K562 (cell line): Measurements from ENCODE around the gene ENOSF1. TPM values are rescaled to one million over a fixed set of nuclear protein-coding genes. Genes with fewer than 3 reads are reported as not detected.
A peak's percentile ranks its signal among the peaks of the same experiment; 100 is the strongest.

Experiments used
- ATAC-seq: fragments of 200-7000 bp; cut with Tn5 transposase; 3 replicates; pipeline ENCODE4 v1.9.1; 2020; ENCODE audit warnings: moderate library complexity
- BruUV-seq: library from RNA; stranded (reverse); fragments of 400-500 nt; replicated peaks from 2 replicates; lab custom pipeline; 2021; lab: Mats Ljungman, UMichigan
- CTCF ChIA-PET: fragments of 300-600 bp; formaldehyde crosslinking; extraction: SDS; loops from one replicate; lab custom pipeline; 2021; ENCODE audit warnings: low intra/inter-chr PET ratio; lab: Yijun Ruan, JAX
- POLR2A ChIA-PET: fragments of 300-600, 350-650 bp; sonication (Branson Sonifier 250); formaldehyde crosslinking; extraction: SDS; loops from one replicate; lab custom pipeline; 2021; ENCODE audit warnings: antibody characterized with exemption, inconsistent platforms; lab: Yijun Ruan, JAX
- DNase-seq, 4 experiments: peaks; one replicate each; pipeline versions ENCODE4 v3.0.0 to v3.0.0-alpha.2; 2011 to 2018; ENCODE audit warnings: low spot score in 3 of 4, mixed read lengths in 3 of 4; ENCODE audit errors: extremely low read depth in 1 of 4
- FAIRE-seq: peaks from 2 replicates; lab custom pipeline; 2011; peaks lifted over from hg19 to GRCh38; lab: Jason Lieb, UNC
- H2AFZ ChIP-seq: 2 replicates; pipeline ENCODE4 v1.6.0; 2011; ENCODE audit warnings: low read depth, low read length, control low read depth, inconsistent platforms
- H3K27ac ChIP-seq: fragments of 200-600 bp; 3 replicates; pipeline ENCODE4 v1.8.0; 2011; ENCODE audit warnings: low read depth, mild to moderate bottlenecking, control low read depth, inconsistent platforms, low read length, moderate library complexity, mixed read lengths; ENCODE audit errors: extremely low read depth
- H3K27me3 ChIP-seq, 2 experiments: fragments of 300-600 bp in 1 of 2; 2 replicates in 1 of 2; 3 replicates in 1 of 2; pipeline versions ENCODE4 v1.6.0 to v1.8.0; 2011; ENCODE audit warnings: inconsistent platforms in 2 of 2, low read length in 2 of 2, mild to moderate bottlenecking in 1 of 2, mixed read lengths in 1 of 2, moderate library complexity in 1 of 2; ENCODE audit not compliant: control insufficient read depth in 2 of 2, insufficient read depth in 2 of 2
- H3K36me3 ChIP-seq: fragments of 300-600 bp; 3 replicates; pipeline ENCODE4 v1.8.0; 2011; ENCODE audit warnings: mild to moderate bottlenecking, low read length, inconsistent platforms; ENCODE audit not compliant: control insufficient read depth, insufficient read depth
- H3K4me1 ChIP-seq, 2 experiments: fragments of 200-600 bp in 1 of 2; replicated peaks in 1 of 2; 2 replicates in 1 of 2; 3 replicates in 1 of 2; pipeline versions ENCODE4 v1.5.1 to v1.8.0; 2011; ENCODE audit warnings: inconsistent platforms in 2 of 2, low read length in 2 of 2, mild to moderate bottlenecking in 1 of 2, mixed read lengths in 1 of 2, moderate library complexity in 1 of 2; ENCODE audit not compliant: control insufficient read depth in 2 of 2, insufficient read depth in 2 of 2
- H3K4me2 ChIP-seq: 2 replicates; pipeline ENCODE4 v1.6.1; 2011; ENCODE audit warnings: low read length, control low read depth, inconsistent platforms, mixed read lengths; ENCODE audit not compliant: insufficient read depth
- H3K4me3 ChIP-seq: fragments of 200-600 bp; sonication (generic), shearing (Covaris generic); 2 replicates; pipeline ENCODE4 v1.5.1; 2016; ENCODE audit warnings: control low read depth, inconsistent platforms
- H3K79me2 ChIP-seq: fragments of 200-600 bp; 3 replicates; pipeline ENCODE4 v1.8.0; 2011; ENCODE audit warnings: low read length, inconsistent platforms; ENCODE audit not compliant: control insufficient read depth, insufficient read depth
- H3K9ac ChIP-seq, 2 experiments: 2 replicates each; pipeline versions ENCODE4 v1.6.0 to v1.6.1; 2011; ENCODE audit warnings: low read depth in 2 of 2, low read length in 2 of 2, control low read depth in 1 of 2, inconsistent platforms in 1 of 2, mild to moderate bottlenecking in 1 of 2, mixed read lengths in 1 of 2; ENCODE audit not compliant: insufficient read depth in 1 of 2
- H3K9me1 ChIP-seq: one replicate; pipeline ENCODE4 v1.6.0; 2011; ENCODE audit warnings: inconsistent platforms, mild to moderate bottlenecking, low read length, moderate library complexity; ENCODE audit not compliant: control insufficient read depth, insufficient read depth
- H3K9me3 ChIP-seq: replicated peaks from 2 replicates; pipeline ENCODE4 v1.5.1; 2011; ENCODE audit warnings: low read depth, low read length, inconsistent platforms; ENCODE audit not compliant: control insufficient read depth, insufficient read depth
- H4K20me1 ChIP-seq: replicated peaks from 2 replicates; pipeline ENCODE4 v1.6.1; 2011; ENCODE audit warnings: low read length, inconsistent platforms, mixed read lengths; ENCODE audit not compliant: control insufficient read depth, insufficient read depth
- CCNT2 ChIP-seq: IDR thresholded peaks from 2 replicates; pipeline ENCODE4 v1.6.1; 2011; ENCODE audit warnings: borderline replicate concordance, low read depth, mild to moderate bottlenecking, moderate library complexity, mixed read lengths, low read length; ENCODE audit not compliant: insufficient read length; ENCODE audit errors: extremely low read depth
- SMC3 ChIP-seq: conservative IDR thresholded peaks from 2 replicates; pipeline ENCODE4 v1.6.1; 2011; ENCODE audit warnings: low read depth, low read length, improper control_type of control experiment; ENCODE audit not compliant: insufficient read depth
- TSC22D4 ChIP-seq: fragments of 450-650 bp; IDR thresholded peaks from 2 replicates; pipeline ENCODE4 v1.6.1; 2016; ENCODE audit warnings: missing genetic modification characterization, missing biosample characterization, control low read depth
- WGBS: fragments of 100-300 bp; shearing (Covaris generic); methylation state at CpG from one replicate; pipeline ENCODE4 v1.1.6; 2016; ENCODE audit warnings: low coverage, mixed read lengths; ENCODE audit not compliant: insufficient coverage; ENCODE audit errors: missing lambda C conversion rate; 5-methylcytosine and 5-hydroxymethylcytosine counted together
- in situ Hi-C: fragments of 300-500 bp; cut with MboI; formaldehyde crosslinking; loops from 4 replicates; pipeline ENCODE4 v1.15.0; 2018; ENCODE audit warnings: inconsistent platforms, mixed read lengths
- intact Hi-C: fragments of 100-400 bp; cut with micrococcal nuclease; formaldehyde crosslinking; loops from 2 replicates; pipeline ENCODE4 v1.14.2; 2022
- polyA plus RNA-seq, 8 experiments: library from polyadenylated mRNA; depleted of rRNA in 4 of 8; stranded (reverse) in 5 of 8; unstranded in 3 of 8; fragments of >200 nt; fragmentation: Nextera tagmentation in 2 of 8; fragmentation: Illumina TruSeq in 1 of 8; extraction: Ambion mirVana in 2 of 8; extraction: Trizol in 1 of 8; gene quantifications; 2 replicates each; pipeline versions ENCODE4 v1.2.1 to v1.2.3, GENCODE V29; 2011 to 2014; ENCODE audit warnings: inconsistent platforms in 1 of 8, missing spikeins in 1 of 8
- total RNA-seq, 7 experiments: library from RNA; depleted of rRNA in 6 of 7; stranded (reverse); fragments of >200 nt in 6 of 7; fragmentation: Illumina TruSeq in 2 of 7; extraction: Trizol in 2 of 7; gene quantifications; 2 replicates each; pipeline versions ENCODE4 v1.2.1 to v1.2.3, GENCODE V29; 2011 to 2021; ENCODE audit warnings: low replicate concordance in 1 of 7
- TF ChIP-seq, protein P1 (sequence below): sonication (generic); formaldehyde crosslinking; IDR thresholded peaks from 2 replicates; pipeline ENCODE4 v1.8.1; 2023; ENCODE audit warnings: mild to moderate bottlenecking, missing genetic modification reagents
- TF ChIP-seq, protein P2 (sequence below): fragments of 250-450 bp; sonication (Bioruptor Pico); IDR thresholded peaks from 2 replicates; pipeline ENCODE4 v1.9.0; 2021; ENCODE audit warnings: mild to moderate bottlenecking, inconsistent platforms

The ENOSF1 gene
- total and polyA plus RNA-seq, 9 of the 15 experiments (the other 6 are each of a cell fraction or from before 2014, with no cell fraction given): 15.5 to 66.4 (median 46.5) TPM

DNA sequence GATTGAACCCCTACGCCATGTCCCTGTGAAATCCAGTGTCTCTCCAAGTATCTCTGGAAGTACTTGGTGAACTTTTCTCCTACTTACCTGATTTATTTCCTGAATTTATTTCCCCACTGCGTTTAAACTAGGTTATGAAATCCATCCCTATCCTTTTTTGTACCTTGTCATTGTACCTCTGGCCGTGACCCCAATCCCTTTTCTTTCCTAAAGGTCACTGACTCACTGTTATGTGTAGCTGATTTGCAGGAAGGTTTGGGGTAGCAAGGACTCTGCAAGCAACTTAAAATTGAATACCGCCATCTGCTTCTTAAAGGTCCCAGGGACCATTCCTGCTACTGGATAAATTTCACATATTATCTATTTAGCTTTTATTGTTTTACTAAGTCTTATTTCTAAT is 4.6 kb upstream of the ENOSF1 start:
- no peaks in the 10 kb centered on the region for H3K27me3 ChIP-seq
- H4K20me1 ChIP-seq: no peaks in the 10 kb centered on the region
- ChIA-PET POLR2A (interaction anchor here (0.8 to 1.1 kb wide), 3 partner anchors 10 to 14 kb away, joined by 3 to 4 read pairs (median 3); no protein-coding TSS in a partner anchor), CTCF (no interaction called here)
- in situ Hi-C loops (no loop called here), intact Hi-C loops (no loop called here)
- H3K9ac ChIP-seq: no peak overlapping the region
- no TSS peak for BruUV-seq
- no peak overlapping the region for H3K4me3 ChIP-seq
- no peak overlapping the region for H3K27ac ChIP-seq
- FAIRE-seq: no peak
- no peak for DNase-seq
- no peak for TF ChIP-seq TSC22D4 (tag)
- TF ChIP-seq, protein P1, sequence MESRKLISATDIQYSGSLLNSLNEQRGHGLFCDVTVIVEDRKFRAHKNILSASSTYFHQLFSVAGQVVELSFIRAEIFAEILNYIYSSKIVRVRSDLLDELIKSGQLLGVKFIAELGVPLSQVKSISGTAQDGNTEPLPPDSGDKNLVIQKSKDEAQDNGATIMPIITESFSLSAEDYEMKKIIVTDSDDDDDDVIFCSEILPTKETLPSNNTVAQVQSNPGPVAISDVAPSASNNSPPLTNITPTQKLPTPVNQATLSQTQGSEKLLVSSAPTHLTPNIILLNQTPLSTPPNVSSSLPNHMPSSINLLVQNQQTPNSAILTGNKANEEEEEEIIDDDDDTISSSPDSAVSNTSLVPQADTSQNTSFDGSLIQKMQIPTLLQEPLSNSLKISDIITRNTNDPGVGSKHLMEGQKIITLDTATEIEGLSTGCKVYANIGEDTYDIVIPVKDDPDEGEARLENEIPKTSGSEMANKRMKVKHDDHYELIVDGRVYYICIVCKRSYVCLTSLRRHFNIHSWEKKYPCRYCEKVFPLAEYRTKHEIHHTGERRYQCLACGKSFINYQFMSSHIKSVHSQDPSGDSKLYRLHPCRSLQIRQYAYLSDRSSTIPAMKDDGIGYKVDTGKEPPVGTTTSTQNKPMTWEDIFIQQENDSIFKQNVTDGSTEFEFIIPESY (CRISPR knock-in tag): 0 out of 2 replicates have a peak, but pooled peaks have one; percentile 12
- H3K4me1 ChIP-seq: peaks cover 0 to 8% of the 10 kb centered on the region in 2 experiments; a peak in 2 of 5 replicates
- H2AFZ ChIP-seq: no peak overlapping the region
- 70% methylated on average over 4 of the region's 4 CpGs for WGBS
- H3K36me3 ChIP-seq: peaks cover 11% of the 10 kb centered on the region; the same call in 1 of the 3 replicates
- H3K9me1 ChIP-seq: no peaks in the 10 kb centered on the region
- no peak overlapping the region for H3K4me2 ChIP-seq
- no peaks in the 10 kb centered on the region for H3K9me3 ChIP-seq
- H3K79me2 ChIP-seq: peaks cover 1% of the 10 kb centered on the region; the same call in 2 of the 3 replicates
- no peak for ATAC-seq

DNA sequence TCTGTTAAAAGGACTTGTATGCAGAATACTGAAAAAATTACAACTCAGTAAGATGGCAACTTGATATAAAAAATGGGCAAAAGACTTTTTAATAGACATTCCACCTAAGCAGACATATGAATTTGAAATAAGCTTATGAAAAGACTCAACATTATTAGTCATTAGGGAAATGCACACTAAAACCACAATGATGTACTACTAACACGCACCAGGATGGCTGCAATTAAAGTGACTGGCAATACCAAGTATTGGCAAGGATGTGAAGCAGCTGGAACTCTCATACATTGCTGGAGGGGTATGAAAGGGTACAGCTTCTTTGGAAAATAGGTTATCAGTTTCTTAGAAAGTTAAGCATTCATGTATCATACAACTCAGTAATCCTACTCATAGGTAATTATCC is 3.2 kb upstream of the ENOSF1 start:
- FAIRE-seq (no peak), ATAC-seq (no peak), DNase-seq (no peak)
- H3K9ac ChIP-seq: no peak overlapping the region
- ChIA-PET CTCF (no interaction called here), POLR2A (interaction anchor here (0.8 to 1.3 kb wide), 3 partner anchors 14 to 89 kb away, joined by 3 read pairs; no protein-coding TSS in a partner anchor)
- no peaks in the 10 kb centered on the region for H4K20me1 ChIP-seq
- in situ Hi-C loops: no loop called here
- H3K79me2 ChIP-seq: peaks cover 15% of the 10 kb centered on the region
- no peaks in the 10 kb centered on the region for H3K9me1 ChIP-seq
- peaks cover 10% of the 10 kb centered on the region; the same call in 1 of the 3 replicates for H3K36me3 ChIP-seq
- no peak overlapping the region for H3K4me3 ChIP-seq
- H3K4me1 ChIP-seq: peaks cover 3 to 10% of the 10 kb centered on the region in 2 experiments; a peak in 3 of 5 replicates
- H2AFZ ChIP-seq: no peak overlapping the region
- no peak overlapping the region for H3K4me2 ChIP-seq
- no peaks in the 10 kb centered on the region for H3K27me3 ChIP-seq
- H3K9me3 ChIP-seq: no peaks in the 10 kb centered on the region
- BruUV-seq: no TSS peak
- H3K27ac ChIP-seq: no peak overlapping the region
- intact Hi-C loops: no loop called here
- WGBS: 68% methylated on average over 1 of the region's 1 CpG
- TF ChIP-seq, protein P2, sequence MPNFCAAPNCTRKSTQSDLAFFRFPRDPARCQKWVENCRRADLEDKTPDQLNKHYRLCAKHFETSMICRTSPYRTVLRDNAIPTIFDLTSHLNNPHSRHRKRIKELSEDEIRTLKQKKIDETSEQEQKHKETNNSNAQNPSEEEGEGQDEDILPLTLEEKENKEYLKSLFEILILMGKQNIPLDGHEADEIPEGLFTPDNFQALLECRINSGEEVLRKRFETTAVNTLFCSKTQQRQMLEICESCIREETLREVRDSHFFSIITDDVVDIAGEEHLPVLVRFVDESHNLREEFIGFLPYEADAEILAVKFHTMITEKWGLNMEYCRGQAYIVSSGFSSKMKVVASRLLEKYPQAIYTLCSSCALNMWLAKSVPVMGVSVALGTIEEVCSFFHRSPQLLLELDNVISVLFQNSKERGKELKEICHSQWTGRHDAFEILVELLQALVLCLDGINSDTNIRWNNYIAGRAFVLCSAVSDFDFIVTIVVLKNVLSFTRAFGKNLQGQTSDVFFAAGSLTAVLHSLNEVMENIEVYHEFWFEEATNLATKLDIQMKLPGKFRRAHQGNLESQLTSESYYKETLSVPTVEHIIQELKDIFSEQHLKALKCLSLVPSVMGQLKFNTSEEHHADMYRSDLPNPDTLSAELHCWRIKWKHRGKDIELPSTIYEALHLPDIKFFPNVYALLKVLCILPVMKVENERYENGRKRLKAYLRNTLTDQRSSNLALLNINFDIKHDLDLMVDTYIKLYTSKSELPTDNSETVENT (CRISPR knock-in tag): no peak
- TF ChIP-seq SMC3 (no peak), CCNT2 (no peak)
